BLaER1 treated with 17β-estradiol and CSF1 and Interleukin-3, amounts not matched to agents 10 nM and 100 nM (cell line): Measurements from ENCODE around the gene CDH15.

ENCODE experiments used
- H3K27ac ChIP-seq, 11 experiments: shearing (Covaris generic); formaldehyde crosslinking; 2 replicates each; pipeline ENCODE4 v1.8.1; 2022
- H3K27me3 ChIP-seq, 11 experiments: shearing (Covaris generic); formaldehyde crosslinking; 2 replicates each; pipeline ENCODE4 v1.8.1; 2022
- H3K36me3 ChIP-seq, 11 experiments: shearing (Covaris generic); formaldehyde crosslinking; 2 replicates each; pipeline ENCODE4 v1.8.1; 2022
- H3K4me1 ChIP-seq, 10 experiments: shearing (Covaris generic); formaldehyde crosslinking; 2 replicates each; pipeline ENCODE4 v1.8.1; 2022
- H3K4me2 ChIP-seq, 11 experiments: shearing (Covaris generic); formaldehyde crosslinking; 2 replicates each; pipeline ENCODE4 v1.8.1; 2022
- H3K4me3 ChIP-seq, 10 experiments: shearing (Covaris generic); formaldehyde crosslinking; 2 replicates each; pipeline ENCODE4 v1.8.1; 2022
- H3K9ac ChIP-seq, 11 experiments: shearing (Covaris generic); formaldehyde crosslinking; 2 replicates each; pipeline ENCODE4 v1.8.1; 2022
- H3K9me3 ChIP-seq, 11 experiments: shearing (Covaris generic); formaldehyde crosslinking; replicated peaks in 1 of 11; 2 replicates each; pipeline ENCODE4 v1.8.1; 2022
- H4K20me1 ChIP-seq, 11 experiments: shearing (Covaris generic); formaldehyde crosslinking; 2 replicates each; pipeline ENCODE4 v1.8.1; 2022
- Cebpa-rat ChIP-seq, 11 experiments: shearing (Covaris generic); IDR thresholded peaks; 2 replicates each; pipeline ENCODE4 v1.8.1; 2022

The CDH15 gene

DNA sequence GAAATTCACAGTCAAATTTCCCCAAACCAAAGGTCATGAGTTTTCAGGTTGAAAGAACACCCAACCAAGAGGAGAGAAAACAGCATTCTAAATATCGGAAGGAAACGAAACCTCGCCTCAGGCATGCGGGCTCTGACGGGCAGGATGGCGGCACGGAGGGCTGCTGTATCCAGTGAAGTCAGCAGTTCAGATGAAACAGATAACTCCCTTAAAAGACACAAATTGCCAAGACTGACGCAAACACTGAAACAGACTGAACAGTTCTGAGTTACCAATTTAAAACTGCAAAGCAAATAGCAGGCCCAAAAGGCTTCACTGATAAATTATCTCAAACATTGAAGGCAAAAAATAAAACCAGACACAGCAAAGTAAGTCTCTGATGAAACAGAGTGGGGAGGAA, 20.6 kb upstream of the CDH15 start:
- H3K27me3 ChIP-seq, result no peaks in the 10 kb centered on the region
- H4K20me1 ChIP-seq, result peaks cover 0 to 30% (median 14%) of the 10 kb centered on the region in 11 experiments; a peak in 13 of 22 replicates
- H3K4me1 ChIP-seq, result peaks cover 33 to 44% (median 39%) of the 10 kb centered on the region in 10 experiments
- H3K4me3 ChIP-seq, result no peak overlapping the region
- H3K27ac ChIP-seq, result no peak overlapping the region
- H3K4me2 ChIP-seq, result no peak overlapping the region
- H3K36me3 ChIP-seq, result peaks cover 57 to 67% (median 63%) of the 10 kb centered on the region in 11 experiments
- H3K9me3 ChIP-seq, result peaks cover 34 to 47% (median 39%) of the 10 kb centered on the region in 11 experiments
- no peak for TF ChIP-seq Cebpa-rat (IDR thresholded peaks at IDR 0.05)
- no peak overlapping the region for H3K9ac ChIP-seq

GRCh38 chr16:89152831-89153700, 18.5 kb upstream of the CDH15 start:
- no peak overlapping the region for H3K4me3 ChIP-seq
- H3K4me1 ChIP-seq, result peaks cover 41 to 60% (median 55%) of the 10 kb centered on the region in 10 experiments
- peak overlapping the region; percentile 27 to 82 (median 67); a peak in 20 of 22 replicates for H3K4me2 ChIP-seq
- H3K9ac ChIP-seq, result no peak overlapping the region
- H3K9me3 ChIP-seq, result peaks cover 19 to 31% (median 23%) of the 10 kb centered on the region in 11 experiments
- H4K20me1 ChIP-seq, result peaks cover 0 to 42% (median 18%) of the 10 kb centered on the region in 11 experiments; a peak in 15 of 22 replicates
- no peak overlapping the region for H3K27ac ChIP-seq
- peaks cover 42 to 50% (median 47%) of the 10 kb centered on the region in 11 experiments for H3K36me3 ChIP-seq
- TF ChIP-seq Cebpa-rat (IDR thresholded peaks at IDR 0.05), result no peak
- peaks cover 0 to 10% (median 0%) of the 10 kb centered on the region in 11 experiments; a peak in 2 of 22 replicates for H3K27me3 ChIP-seq

- H3K27me3 ChIP-seq, result peaks cover 0 to 11% (median 0%) of the 10 kb centered on the region in 11 experiments; a peak in 6 of 22 replicates
- peak overlapping the region in 10 of 11 experiments; percentile 42 to 82 (median 69); a peak in 19 of 22 replicates for H3K4me2 ChIP-seq
- H4K20me1 ChIP-seq, result peaks cover 0 to 42% (median 18%) of the 10 kb centered on the region in 11 experiments; a peak in 15 of 22 replicates
- H3K4me3 ChIP-seq, result no peak overlapping the region
- no peak for TF ChIP-seq Cebpa-rat (IDR thresholded peaks at IDR 0.05)
- H3K9ac ChIP-seq, result peak overlapping the region in 1 of 11 experiments; percentile 13; a peak in 1 of 22 replicates
- no peak overlapping the region for H3K27ac ChIP-seq
- H3K4me1 ChIP-seq, result peaks cover 41 to 67% (median 61%) of the 10 kb centered on the region in 10 experiments
- peaks cover 34 to 42% (median 39%) of the 10 kb centered on the region in 11 experiments for H3K36me3 ChIP-seq
- peaks cover 11 to 23% (median 15%) of the 10 kb centered on the region in 11 experiments for H3K9me3 ChIP-seq
Measured at GRCh38 chr16:89153848-89154271, 17.7 kb upstream of the CDH15 start.

DNA sequence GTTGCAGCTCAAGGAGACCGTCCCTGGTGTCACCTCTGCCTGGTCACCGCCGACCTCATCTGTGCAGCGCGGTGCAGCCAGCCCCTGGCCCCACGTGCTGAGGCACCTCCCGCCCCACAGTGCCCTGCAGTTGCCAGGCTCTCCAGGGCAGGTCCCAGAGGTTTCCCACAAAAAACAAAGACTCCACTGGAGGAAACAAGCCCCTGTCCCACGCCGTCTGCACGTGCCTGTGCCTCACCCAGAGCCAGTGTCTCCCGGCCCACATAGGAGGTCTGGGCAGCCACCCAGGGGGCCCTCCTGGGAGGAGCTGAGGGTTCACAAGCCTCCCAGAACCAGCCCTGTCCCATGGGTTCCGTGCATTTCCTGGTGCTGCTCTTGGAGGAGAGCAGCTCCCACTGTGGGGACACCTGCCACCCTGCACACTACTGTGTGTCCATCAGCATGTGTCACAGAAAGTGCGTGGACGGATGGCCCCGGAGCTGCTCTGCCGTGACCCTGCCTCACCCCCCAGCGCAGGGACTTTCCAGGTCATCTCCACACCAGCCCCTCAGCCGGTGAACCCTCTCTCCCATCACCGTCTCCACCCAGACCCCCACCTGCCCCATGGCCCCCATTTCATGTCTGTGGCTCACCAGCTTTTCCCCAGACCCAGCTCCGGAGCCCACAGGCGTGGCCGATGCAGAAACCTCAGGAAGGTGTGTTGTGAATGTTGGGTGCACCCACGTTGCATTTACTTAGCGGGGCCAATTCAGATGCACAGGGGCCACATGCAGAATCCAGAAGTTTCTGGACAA, 17.0 kb upstream of the CDH15 start:
- Histone ChIP-seq H3K4me2 (peak overlapping the region; percentile 42 to 82 (median 67)), H3K4me1 (peaks cover 46 to 75% (median 69%) of the 10 kb centered on the region in 10 experiments), H3K27me3 (peaks cover 0 to 19% (median 0%) of the 10 kb centered on the region in 11 experiments; a peak in 6 of 22 replicates), H3K9me3 (peaks cover 4 to 16% (median 8%) of the 10 kb centered on the region in 11 experiments), H3K4me3 (no peak overlapping the region), H3K36me3 (peaks cover 27 to 35% (median 32%) of the 10 kb centered on the region in 11 experiments), H3K9ac (peak overlapping the region in 5 of 11 experiments; percentile 4 to 63 (median 40); a peak in 7 of 22 replicates), H4K20me1 (peaks cover 0 to 42% (median 18%) of the 10 kb centered on the region in 11 experiments; a peak in 15 of 22 replicates), H3K27ac (peak overlapping the region in 3 of 11 experiments; percentile 23 to 40 (median 38); a peak in 3 of 22 replicates)
- TF ChIP-seq Cebpa-rat (IDR thresholded peaks at IDR 0.05), result no peak

DNA sequence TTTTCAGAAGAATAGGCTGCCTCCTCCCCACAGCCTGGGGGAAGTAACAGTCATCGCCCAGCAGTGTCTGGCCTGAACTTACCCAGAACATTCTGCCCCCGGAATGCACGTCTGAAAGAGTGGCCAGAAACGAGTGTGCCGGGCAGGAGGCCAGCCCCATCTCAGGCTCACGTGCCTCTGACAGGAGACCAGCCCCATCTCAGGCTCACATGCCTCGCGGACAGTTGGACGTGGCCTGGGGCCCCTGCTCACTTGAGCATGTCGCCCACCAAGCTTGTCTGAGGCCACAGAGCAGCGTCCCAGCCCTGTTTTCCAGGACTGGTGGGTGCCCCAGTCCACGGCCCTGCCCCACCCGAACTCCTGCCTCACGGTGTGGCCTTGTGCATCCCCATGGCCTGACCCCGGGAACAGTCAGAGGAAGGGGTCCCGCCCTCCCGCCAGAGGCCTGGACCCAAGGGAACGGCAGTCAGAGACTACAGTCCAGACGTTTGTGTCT, 16.3 kb upstream of the CDH15 start:
- H3K4me1 ChIP-seq, result peaks cover 45 to 80% (median 74%) of the 10 kb centered on the region in 10 experiments
- peaks cover 0 to 9% (median 1%) of the 10 kb centered on the region in 11 experiments; a peak in 11 of 22 replicates for H3K9me3 ChIP-seq
- peaks cover 0 to 42% (median 18%) of the 10 kb centered on the region in 11 experiments; a peak in 15 of 22 replicates for H4K20me1 ChIP-seq
- H3K4me2 ChIP-seq, result peak overlapping the region; percentile 42 to 82 (median 67)
- peak overlapping the region in 6 of 11 experiments; percentile 1 to 40 (median 28); a peak in 6 of 22 replicates for H3K27ac ChIP-seq
- H3K36me3 ChIP-seq, result peaks cover 21 to 29% (median 26%) of the 10 kb centered on the region in 11 experiments
- H3K9ac ChIP-seq, result peak overlapping the region in 7 of 11 experiments; percentile 3 to 63 (median 40); a peak in 10 of 22 replicates
- H3K27me3 ChIP-seq, result peaks cover 0 to 23% (median 0%) of the 10 kb centered on the region in 11 experiments; a peak in 6 of 22 replicates
- H3K4me3 ChIP-seq, result no peak overlapping the region
- no peak for TF ChIP-seq Cebpa-rat (IDR thresholded peaks at IDR 0.05)

GRCh38 chr16:89155851-89156739, 15.5 kb upstream of the CDH15 start:
- Histone ChIP-seq H3K4me1 (peaks cover 41 to 87% (median 75%) of the 10 kb centered on the region in 10 experiments), H3K36me3 (peaks cover 12 to 20% (median 17%) of the 10 kb centered on the region in 11 experiments; a peak in 21 of 22 replicates), H3K27ac (peak overlapping the region in 2 of 11 experiments; percentile 10 to 13; a peak in 2 of 22 replicates), H3K4me3 (no peak overlapping the region), H3K4me2 (peak overlapping the region; percentile 40 to 82 (median 67); a peak in 21 of 22 replicates), H4K20me1 (peaks cover 0 to 42% (median 18%) of the 10 kb centered on the region in 11 experiments; a peak in 15 of 22 replicates), H3K9me3 (0 out of 22 replicates have a peak, but pooled peaks cover 0 to 3% (median 0%) of the 10 kb centered on the region in 11 experiments), H3K9ac (peak overlapping the region in 4 of 11 experiments; percentile 12 to 42 (median 25); a peak in 7 of 22 replicates), H3K27me3 (peaks cover 0 to 23% (median 0%) of the 10 kb centered on the region in 11 experiments; a peak in 6 of 22 replicates)
- TF ChIP-seq Cebpa-rat (IDR thresholded peaks at IDR 0.05), result no peak
